Measurements from ENCODE around the gene CHEK2. TPM values are rescaled to one million over a fixed set of nuclear protein-coding genes. Genes with fewer than 3 reads are reported as not detected.

The CHEK2 gene
- total and polyA plus RNA-seq, 10 of the 15 experiments (the other 5 are each of a cell fraction or from before 2014, with no cell fraction given) = 15.7 to 59.7 (median 22.7) TPM

DNA sequence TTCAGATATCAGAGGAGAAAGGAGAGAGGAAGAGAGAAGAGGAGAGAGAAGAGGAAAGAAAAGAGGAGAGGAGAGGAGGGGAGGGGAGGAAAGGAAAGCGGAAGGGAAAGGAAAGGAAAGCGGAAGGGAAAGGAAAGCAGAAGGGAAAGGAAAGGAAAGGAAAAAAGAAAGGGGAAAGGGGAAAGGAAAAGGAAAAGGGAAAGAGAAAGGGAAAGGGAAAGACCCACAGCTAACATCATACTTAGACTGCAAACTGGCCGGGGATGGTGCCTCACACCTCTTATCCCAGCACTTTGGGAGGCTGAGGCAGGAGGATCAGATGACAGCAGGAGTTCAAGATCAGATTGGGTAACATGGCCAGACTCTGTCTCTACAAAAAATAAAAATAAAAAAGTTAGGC, 11.4 kb downstream of the CHEK2 start:
- H3K27ac ChIP-seq (ENCODE audit: control insufficient read depth, insufficient read depth) = no peak overlapping the region
- no peaks in the 10 kb centered on the region for H3K79me2 ChIP-seq (ENCODE audit: control insufficient read depth, insufficient read depth, low read length)
- H3K9ac ChIP-seq (ENCODE audit: control insufficient read depth, insufficient read depth, low read length) = no peak overlapping the region
- ChIA-PET RAD21 (ENCODE audit: unreplicated experiment) (interaction anchor here (0.8 kb wide), 1 partner anchor 31 kb away, joined by 3 read pairs; no protein-coding TSS in a partner anchor), POLR2A (interaction anchor here (0.6 to 1.0 kb wide), 2 partner anchors 29 to 44 kb away, joined by 4 to 5 read pairs; no protein-coding TSS in a partner anchor), SMC1A (ENCODE audit: uncharacterized antibody, unreplicated experiment) (interaction anchor here (0.8 to 0.9 kb wide), 2 partner anchors 129 to 762 kb away, joined by 3 read pairs; no protein-coding TSS in a partner anchor), CTCF (interaction anchor here (1.8 kb wide), 1 partner anchor 15 kb away, joined by 4 read pairs; no protein-coding TSS in a partner anchor)
- H3K4me1 ChIP-seq (ENCODE audit: control insufficient read depth, insufficient read depth, low read length) = no peaks in the 10 kb centered on the region
- H3K27me3 ChIP-seq (replicated peaks in 1 of 2; ENCODE audit: control insufficient read depth in 2 of 2, insufficient read depth in 2 of 2, low read length in 1 of 2) = no peaks in the 10 kb centered on the region
- DNase-seq (ENCODE audit: low read depth, low spot score) (no peak), ATAC-seq (no peak), FAIRE-seq (no peak)
- H2AFZ ChIP-seq (ENCODE audit: control insufficient read depth, low read depth, low read length) = no peak overlapping the region
- no peaks in the 10 kb centered on the region for H4K20me1 ChIP-seq (ENCODE audit: control insufficient read depth, insufficient read depth)
- in situ Hi-C loops (cut with MboI) = no loop called here
- no TSS peak for BruUV-seq (replicated peaks)
- H3K4me2 ChIP-seq (ENCODE audit: control insufficient read depth, insufficient read depth) = no peak overlapping the region
- H3K9me3 ChIP-seq (replicated peaks; ENCODE audit: control insufficient read depth, insufficient read depth, low read length) = no peaks in the 10 kb centered on the region
- no peak overlapping the region for H3K4me3 ChIP-seq
- H3K36me3 ChIP-seq (ENCODE audit: control insufficient read depth in 2 of 2, insufficient read depth in 2 of 2, low read length in 1 of 2) = peaks cover 0 to 7% of the 10 kb centered on the region in 2 experiments; a peak in 3 of 4 replicates
- WGBS (ENCODE audit: insufficient coverage, insufficient replicate concordance, low lambda C conversion rate, missing lambda C conversion rate) = 58% methylated on average over 3 of the region's 3 CpGs
- TF ChIP-seq SMAD1 (IDR thresholded peaks at IDR 0.05; ENCODE audit: low read depth, partially characterized antibody) = no peak
- TF ChIP-seq, protein P1, sequence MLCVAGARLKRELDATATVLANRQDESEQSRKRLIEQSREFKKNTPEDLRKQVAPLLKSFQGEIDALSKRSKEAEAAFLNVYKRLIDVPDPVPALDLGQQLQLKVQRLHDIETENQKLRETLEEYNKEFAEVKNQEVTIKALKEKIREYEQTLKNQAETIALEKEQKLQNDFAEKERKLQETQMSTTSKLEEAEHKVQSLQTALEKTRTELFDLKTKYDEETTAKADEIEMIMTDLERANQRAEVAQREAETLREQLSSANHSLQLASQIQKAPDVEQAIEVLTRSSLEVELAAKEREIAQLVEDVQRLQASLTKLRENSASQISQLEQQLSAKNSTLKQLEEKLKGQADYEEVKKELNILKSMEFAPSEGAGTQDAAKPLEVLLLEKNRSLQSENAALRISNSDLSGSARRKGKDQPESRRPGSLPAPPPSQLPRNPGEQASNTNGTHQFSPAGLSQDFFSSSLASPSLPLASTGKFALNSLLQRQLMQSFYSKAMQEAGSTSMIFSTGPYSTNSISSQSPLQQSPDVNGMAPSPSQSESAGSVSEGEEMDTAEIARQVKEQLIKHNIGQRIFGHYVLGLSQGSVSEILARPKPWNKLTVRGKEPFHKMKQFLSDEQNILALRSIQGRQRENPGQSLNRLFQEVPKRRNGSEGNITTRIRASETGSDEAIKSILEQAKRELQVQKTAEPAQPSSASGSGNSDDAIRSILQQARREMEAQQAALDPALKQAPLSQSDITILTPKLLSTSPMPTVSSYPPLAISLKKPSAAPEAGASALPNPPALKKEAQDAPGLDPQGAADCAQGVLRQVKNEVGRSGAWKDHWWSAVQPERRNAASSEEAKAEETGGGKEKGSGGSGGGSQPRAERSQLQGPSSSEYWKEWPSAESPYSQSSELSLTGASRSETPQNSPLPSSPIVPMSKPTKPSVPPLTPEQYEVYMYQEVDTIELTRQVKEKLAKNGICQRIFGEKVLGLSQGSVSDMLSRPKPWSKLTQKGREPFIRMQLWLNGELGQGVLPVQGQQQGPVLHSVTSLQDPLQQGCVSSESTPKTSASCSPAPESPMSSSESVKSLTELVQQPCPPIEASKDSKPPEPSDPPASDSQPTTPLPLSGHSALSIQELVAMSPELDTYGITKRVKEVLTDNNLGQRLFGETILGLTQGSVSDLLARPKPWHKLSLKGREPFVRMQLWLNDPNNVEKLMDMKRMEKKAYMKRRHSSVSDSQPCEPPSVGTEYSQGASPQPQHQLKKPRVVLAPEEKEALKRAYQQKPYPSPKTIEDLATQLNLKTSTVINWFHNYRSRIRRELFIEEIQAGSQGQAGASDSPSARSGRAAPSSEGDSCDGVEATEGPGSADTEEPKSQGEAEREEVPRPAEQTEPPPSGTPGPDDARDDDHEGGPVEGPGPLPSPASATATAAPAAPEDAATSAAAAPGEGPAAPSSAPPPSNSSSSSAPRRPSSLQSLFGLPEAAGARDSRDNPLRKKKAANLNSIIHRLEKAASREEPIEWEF (IDR thresholded peaks at IDR 0.05; ENCODE audit: insufficient replicate concordance, low read depth, low read length) = no peak
- TF ChIP-seq, protein P2, sequence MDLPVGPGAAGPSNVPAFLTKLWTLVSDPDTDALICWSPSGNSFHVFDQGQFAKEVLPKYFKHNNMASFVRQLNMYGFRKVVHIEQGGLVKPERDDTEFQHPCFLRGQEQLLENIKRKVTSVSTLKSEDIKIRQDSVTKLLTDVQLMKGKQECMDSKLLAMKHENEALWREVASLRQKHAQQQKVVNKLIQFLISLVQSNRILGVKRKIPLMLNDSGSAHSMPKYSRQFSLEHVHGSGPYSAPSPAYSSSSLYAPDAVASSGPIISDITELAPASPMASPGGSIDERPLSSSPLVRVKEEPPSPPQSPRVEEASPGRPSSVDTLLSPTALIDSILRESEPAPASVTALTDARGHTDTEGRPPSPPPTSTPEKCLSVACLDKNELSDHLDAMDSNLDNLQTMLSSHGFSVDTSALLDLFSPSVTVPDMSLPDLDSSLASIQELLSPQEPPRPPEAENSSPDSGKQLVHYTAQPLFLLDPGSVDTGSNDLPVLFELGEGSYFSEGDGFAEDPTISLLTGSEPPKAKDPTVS (IDR thresholded peaks at IDR 0.05; ENCODE audit: low read depth, low read length) = no peak
- no peak for TF ChIP-seq ATF7 (IDR thresholded peaks at IDR 0.05; ENCODE audit: low read depth)
- TF ChIP-seq GATAD2B (conservative IDR thresholded peaks at IDR 0.05; ENCODE audit: low read depth) = no peak
- no peak for TF ChIP-seq ELK1 (IDR thresholded peaks at IDR 0.05; ENCODE audit: low read depth, low read length)
- no peak for TF ChIP-seq SIN3A (IDR thresholded peaks at IDR 0.05; ENCODE audit: low read depth, low read length)
- no peak for TF ChIP-seq EGR1 (IDR thresholded peaks at IDR 0.05; ENCODE audit: borderline replicate concordance in 1 of 2, low read depth in 2 of 2, low read length in 2 of 2)
- TF ChIP-seq ZBTB33 (IDR thresholded peaks at IDR 0.05) = no peak
- no peak for TF ChIP-seq E4F1 (IDR thresholded peaks at IDR 0.05; ENCODE audit: borderline replicate concordance, partially characterized antibody)
- TF ChIP-seq STAT3 (IDR thresholded peaks at IDR 0.05; ENCODE audit: low read depth, low read length) = no peak
- intact Hi-C loops (cut with micrococcal nuclease; ENCODE audit: unreplicated experiment) = no loop called here

All from GM12878 (cell line).